IMR-90 (cell line): ENCODE results near the gene SUPT3H. TPM values are rescaled to one million over a fixed set of nuclear protein-coding genes. Genes with fewer than 3 reads are reported as not detected.

Experiments
- ATAC-seq: fragments of 200-7000 bp; cut with Tn5 transposase; 2 replicates; pipeline ENCODE4 v1.9.1; 2020; ENCODE audit warnings: low read depth, mild to moderate bottlenecking, moderate library complexity
- BruUV-seq: library from RNA; stranded (reverse); fragments of 400-500 nt; replicated peaks from 2 replicates; lab custom pipeline; 2021; lab: Mats Ljungman, UMichigan
- CTCF ChIA-PET: fragments of 300-600 bp; formaldehyde crosslinking; extraction: SDS; loops from one replicate; lab custom pipeline; 2021; ENCODE audit warnings: antibody characterized with exemption; lab: Yijun Ruan, JAX
- POLR2A ChIA-PET: fragments of 300-600 bp; sonication (Branson Sonifier 250); formaldehyde crosslinking; loops from one replicate; lab custom pipeline; 2022; ENCODE audit warnings: antibody characterized with exemption; ENCODE audit not compliant: unreplicated experiment; lab: Charles Lee
- DNase-seq: peaks from one replicate; pipeline ENCODE4 v3.0.0; 2013
- H2AFZ ChIP-seq: replicated peaks from 2 replicates; pipeline ENCODE3; 2013; ENCODE audit warnings: low read length, mild to moderate bottlenecking; ENCODE audit not compliant: poor library complexity
- H2AK5ac ChIP-seq: 2 replicates; pipeline ENCODE4 v1.6.1; 2013; ENCODE audit warnings: low read depth, low read length, inconsistent platforms
- H2AK9ac ChIP-seq: replicated peaks from 2 replicates; pipeline ENCODE3; 2013; ENCODE audit warnings: mild to moderate bottlenecking, low read depth, low read length, moderate library complexity; ENCODE audit not compliant: poor library complexity
- H2BK120ac ChIP-seq: 2 replicates; pipeline ENCODE4 v1.6.1; 2013; ENCODE audit warnings: low read depth, low read length, inconsistent platforms
- H2BK15ac ChIP-seq: 3 replicates; pipeline ENCODE4 v1.6.1; 2013; ENCODE audit warnings: low read depth, low read length, inconsistent platforms
- H2BK20ac ChIP-seq: 2 replicates; pipeline ENCODE4 v1.6.1; 2013; ENCODE audit warnings: low read depth, mild to moderate bottlenecking, inconsistent platforms, low read length, moderate library complexity
- H2BK5ac ChIP-seq: 2 replicates; pipeline ENCODE4 v1.6.1; 2013; ENCODE audit warnings: mild to moderate bottlenecking, low read depth, low read length, inconsistent platforms; ENCODE audit not compliant: poor library complexity, severe bottlenecking
- H3K14ac ChIP-seq: replicated peaks from 2 replicates; pipeline ENCODE4 v1.6.1; 2013; ENCODE audit warnings: low read depth, low read length, inconsistent platforms
- H3K18ac ChIP-seq: 2 replicates; pipeline ENCODE4 v1.6.1; 2013; ENCODE audit warnings: low read depth, low read length, control low read depth
- H3K23ac ChIP-seq: 2 replicates; pipeline ENCODE4 v1.6.1; 2013; ENCODE audit warnings: low read depth, low read length, inconsistent platforms
- H3K27ac ChIP-seq: 2 replicates; pipeline ENCODE4 v1.5.1; 2013; ENCODE audit warnings: mild to moderate bottlenecking, control low read depth, low read length; ENCODE audit not compliant: insufficient read depth
- H3K27me3 ChIP-seq: 2 replicates; pipeline ENCODE4 v1.6.1; 2013; ENCODE audit warnings: low read length; ENCODE audit not compliant: control insufficient read depth, insufficient read depth
- H3K36me3 ChIP-seq: 2 replicates; pipeline ENCODE4 v1.6.1; 2013; ENCODE audit warnings: low read length, mixed read lengths; ENCODE audit not compliant: control insufficient read depth, insufficient read depth
- H3K4ac ChIP-seq: 2 replicates; pipeline ENCODE4 v1.6.1; 2013; ENCODE audit warnings: low read depth, low read length, inconsistent platforms
- H3K4me1 ChIP-seq: 2 replicates; pipeline ENCODE4 v1.6.1; 2013; ENCODE audit warnings: low read length, mixed read lengths; ENCODE audit not compliant: control insufficient read depth, insufficient read depth
- H3K4me2 ChIP-seq: 2 replicates; pipeline ENCODE4 v1.6.1; 2013; ENCODE audit warnings: low read depth, mild to moderate bottlenecking, control low read depth, low read length, moderate library complexity
- H3K4me3 ChIP-seq: 2 replicates; pipeline ENCODE4 v1.5.1; 2013; ENCODE audit warnings: low read depth, mild to moderate bottlenecking, control low read depth, low read length, moderate library complexity; ENCODE audit not compliant: insufficient read depth
- H3K56ac ChIP-seq: 2 replicates; pipeline ENCODE4 v1.6.1; 2013; ENCODE audit warnings: low read length, inconsistent platforms; ENCODE audit not compliant: insufficient read depth; ENCODE audit errors: extremely low read depth
- H3K79me1 ChIP-seq, 2 experiments: 2 replicates each; pipeline ENCODE4 v1.6.1; 2013; ENCODE audit warnings: low read length in 2 of 2, inconsistent platforms in 1 of 2, low read depth in 1 of 2
- H3K9ac ChIP-seq: 2 replicates; pipeline ENCODE4 v1.6.1; 2013; ENCODE audit warnings: low read depth, low read length, control low read depth
- H3K9me1 ChIP-seq: 2 replicates; pipeline ENCODE4 v1.6.1; 2013; ENCODE audit warnings: low read length, inconsistent platforms; ENCODE audit not compliant: insufficient read depth
- H3K9me3 ChIP-seq: 2 replicates; pipeline ENCODE4 v1.6.1; 2013; ENCODE audit warnings: low read length; ENCODE audit not compliant: control insufficient read depth, insufficient read depth
- H4K20me1 ChIP-seq: 2 replicates; pipeline ENCODE4 v1.6.1; 2013; ENCODE audit warnings: low read length, inconsistent platforms; ENCODE audit not compliant: insufficient read depth
- H4K5ac ChIP-seq: 2 replicates; pipeline ENCODE4 v1.6.1; 2013; ENCODE audit warnings: mild to moderate bottlenecking, low read depth, low read length, control low read depth
- H4K8ac ChIP-seq, 2 experiments: 2 replicates each; pipeline ENCODE4 v1.6.1; 2013; ENCODE audit warnings: low read depth in 2 of 2, low read length in 2 of 2, control low read depth in 1 of 2, inconsistent platforms in 1 of 2
- H4K91ac ChIP-seq: 2 replicates; pipeline ENCODE4 v1.6.1; 2013; ENCODE audit warnings: low read depth, low read length, inconsistent platforms; ENCODE audit not compliant: insufficient read depth
- BHLHE40 ChIP-seq: fragments of 150-350 bp; IDR thresholded peaks from 2 replicates; pipeline ENCODE4 v1.6.1; 2016; ENCODE audit warnings: mild to moderate bottlenecking, low read depth, low read length
- CTCF ChIP-seq: conservative IDR thresholded peaks from 2 replicates; pipeline ENCODE4 v1.5.1; 2012; ENCODE audit warnings: mild to moderate bottlenecking, low read depth, low read length, improper control_type of control experiment
- FOS ChIP-seq: fragments of 150-350 bp; IDR thresholded peaks from 2 replicates; pipeline ENCODE4 v1.6.1; 2016; ENCODE audit warnings: low read depth, low read length
- MAZ ChIP-seq: IDR thresholded peaks from 2 replicates; pipeline ENCODE4 v1.6.1; 2012; ENCODE audit warnings: low read depth, mild to moderate bottlenecking, low read length, improper control_type of control experiment, moderate library complexity, borderline replicate concordance
- NFE2L2 ChIP-seq: fragments of 150-350 bp; IDR thresholded peaks from 2 replicates; pipeline ENCODE4 v1.6.1; 2016; ENCODE audit warnings: low read depth, mild to moderate bottlenecking, low read length
- POLR2A ChIP-seq: IDR thresholded peaks from 2 replicates; pipeline ENCODE4 v1.6.1; 2012; ENCODE audit warnings: mild to moderate bottlenecking, low read depth, low read length
- RAD21 ChIP-seq: IDR thresholded peaks from 2 replicates; pipeline ENCODE4 v1.6.1; 2012; ENCODE audit warnings: low read length, improper control_type of control experiment
- RFX5 ChIP-seq: IDR thresholded peaks from 2 replicates; pipeline ENCODE4 v1.8.0; 2012; ENCODE audit warnings: low read depth, mild to moderate bottlenecking, low read length, moderate library complexity
- dilution Hi-C: fragments of 300-500 bp; cut with HindIII; formaldehyde crosslinking; loops from one replicate; pipeline ENCODE4 v1.14.3; 2018; ENCODE audit warnings: low sequenced_read_pairs; ENCODE audit not compliant: unreplicated experiment
- in situ Hi-C: fragments of 300-500 bp; cut with MboI; formaldehyde crosslinking; loops from 3 replicates; pipeline ENCODE4 v1.14.3; 2019; ENCODE audit warnings: low sequenced_read_pairs, inconsistent platforms, mixed read lengths
- intact Hi-C: fragments of 100-400 bp; cut with micrococcal nuclease; formaldehyde crosslinking; loops from 2 replicates; pipeline ENCODE4 v1.10.0; 2022
- polyA plus RNA-seq, 3 experiments: library from polyadenylated mRNA; depleted of rRNA; stranded (reverse); fragments of >200 nt; gene quantifications; 2 replicates each; pipeline ENCODE4 v1.2.3, GENCODE V29; 2012; ENCODE audit warnings: low replicate concordance in 1 of 3
- total RNA-seq: library from RNA; depleted of rRNA; stranded (reverse); fragments of >200 nt; gene quantifications from 2 replicates; pipeline ENCODE4 v1.2.3, GENCODE V29; 2012
- TF ChIP-seq, protein P1 (sequence below): fragments of 150-350 bp; IDR thresholded peaks from 2 replicates; pipeline ENCODE4 v1.6.1; 2017; ENCODE audit warnings: mild to moderate bottlenecking, antibody characterized with exemption, low read length, low read depth

Gene SUPT3H
- total and polyA plus RNA-seq, 2 of the 4 experiments (the other 2 are of a cell fraction), result 4.5 to 5.0 TPM

DNA sequence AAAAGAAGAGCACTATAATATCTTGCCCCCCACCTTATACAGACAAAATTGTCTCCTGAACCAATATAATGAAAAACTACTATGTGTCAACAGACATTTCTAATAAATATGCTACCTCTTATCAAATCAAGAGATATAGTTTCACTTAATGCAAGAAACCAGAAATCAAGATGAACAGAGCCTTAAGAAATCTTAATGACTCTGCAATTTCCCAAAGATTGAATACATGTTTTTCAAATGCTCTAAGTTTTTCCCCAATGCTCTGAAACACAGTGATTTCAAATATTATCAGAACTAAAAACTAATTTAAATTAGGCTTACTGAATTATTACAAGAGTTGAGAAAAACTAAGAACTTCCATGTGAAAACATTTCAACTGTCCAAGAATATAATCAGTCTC is 13.3 kb downstream of the SUPT3H start:
- H2BK5ac ChIP-seq, result no peak overlapping the region

More for the DNA sequence above, 13.3 kb downstream of the SUPT3H start:
- Histone ChIP-seq H3K4me3 (no peak overlapping the region), H2BK20ac (no peak overlapping the region), H3K9me3 (no peaks in the 10 kb centered on the region), H4K5ac (no peak overlapping the region), H2AK5ac (no peak overlapping the region), H3K14ac (no peak overlapping the region), H3K4me1 (no peaks in the 10 kb centered on the region; the same call in 1 of the 2 replicates), H3K36me3 (no peaks in the 10 kb centered on the region), H4K8ac (no peak overlapping the region), H3K4ac (no peak overlapping the region), H3K9me1 (no peaks in the 10 kb centered on the region), H4K20me1 (no peaks in the 10 kb centered on the region), H3K4me2 (no peak overlapping the region), H3K9ac (no peak overlapping the region), H2AK9ac (no peak overlapping the region), H4K91ac (no peak overlapping the region), H2BK15ac (no peak overlapping the region), H2BK120ac (no peak overlapping the region), H3K27ac (no peak overlapping the region), H3K23ac (no peak overlapping the region), H3K56ac (no peak overlapping the region), H3K27me3 (no peaks in the 10 kb centered on the region), H3K79me1 (peaks cover 0 to 3% of the 10 kb centered on the region in 2 experiments; a peak in 1 of 4 replicates), H2AFZ (no peak overlapping the region), H3K18ac (no peak overlapping the region)
- ChIA-PET CTCF (no interaction called here), POLR2A (interaction anchor here (0.6 kb wide), 1 partner anchor 641 kb away, joined by 7 read pairs; no protein-coding TSS in a partner anchor)
- in situ Hi-C loops, result no loop called here
- intact Hi-C loops, result no loop called here
- ATAC-seq (no peak), DNase-seq (no peak)
- BruUV-seq, result no TSS peak
- TF ChIP-seq POLR2A (no peak), RFX5 (no peak), CTCF (no peak), FOS (no peak), BHLHE40 (no peak), NFE2L2 (no peak), MAZ (no peak), RAD21 (no peak)
- TF ChIP-seq, protein P1, sequence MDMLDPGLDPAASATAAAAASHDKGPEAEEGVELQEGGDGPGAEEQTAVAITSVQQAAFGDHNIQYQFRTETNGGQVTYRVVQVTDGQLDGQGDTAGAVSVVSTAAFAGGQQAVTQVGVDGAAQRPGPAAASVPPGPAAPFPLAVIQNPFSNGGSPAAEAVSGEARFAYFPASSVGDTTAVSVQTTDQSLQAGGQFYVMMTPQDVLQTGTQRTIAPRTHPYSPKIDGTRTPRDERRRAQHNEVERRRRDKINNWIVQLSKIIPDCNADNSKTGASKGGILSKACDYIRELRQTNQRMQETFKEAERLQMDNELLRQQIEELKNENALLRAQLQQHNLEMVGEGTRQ, result no peak
- dilution Hi-C loops, result no loop called here
